Activated CD8-positive, alpha-beta T cell treated with anti-CD3 and anti-CD28 coated beads for 36 hours (primary cell): ENCODE measurements around the gene FOXN3. TPM values are rescaled to one million over a fixed set of nuclear protein-coding genes. Genes with fewer than 3 reads are reported as not detected.

Experiments used
- ATAC-seq: fragments of 200-7000 bp; cut with Tn5 transposase; one replicate; pipeline ENCODE4 v1.10.0; 2021; ENCODE audit warnings: mild to moderate bottlenecking, moderate library complexity
- CTCF ChIA-PET: fragments of 350-600 bp; sonication (Branson Sonifier 250); formaldehyde crosslinking; loops from one replicate; lab custom pipeline; 2021; ENCODE audit warnings: antibody characterized with exemption; lab: Charles Lee
- POLR2A ChIA-PET: fragments of 350-600 bp; sonication (Branson Sonifier 250); formaldehyde crosslinking; loops from one replicate; lab custom pipeline; 2021; ENCODE audit warnings: antibody characterized with exemption; lab: Charles Lee
- DNase-seq: peaks from one replicate; pipeline ENCODE4 v3.0.0-alpha.2; 2020
- H3K27ac Mint-ChIP-seq: one replicate; pipeline ENCODE4 v1.8.0; 2021; ENCODE audit warnings: mild to moderate bottlenecking, mixed read lengths
- H3K27me3 Mint-ChIP-seq: one replicate; pipeline ENCODE4 v1.8.0; 2021; ENCODE audit warnings: mixed read lengths
- H3K36me3 Mint-ChIP-seq: one replicate; pipeline ENCODE4 v1.8.0; 2021; ENCODE audit warnings: low read depth, mixed read lengths
- H3K4me1 Mint-ChIP-seq: one replicate; pipeline ENCODE4 v1.8.0; 2021; ENCODE audit warnings: low read depth, mixed read lengths
- H3K4me3 Mint-ChIP-seq: one replicate; pipeline ENCODE4 v1.8.0; 2021; ENCODE audit warnings: mild to moderate bottlenecking, moderate library complexity, mixed read lengths
- H3K9me3 Mint-ChIP-seq: one replicate; pipeline ENCODE4 v1.8.0; 2021; ENCODE audit warnings: mixed read lengths
- CTCF ChIP-seq: fragments of 200-600 bp; IDR thresholded peaks from one replicate; pipeline ENCODE4 v1.8.0; 2022; ENCODE audit warnings: antibody characterized with exemption, mild to moderate bottlenecking
- intact Hi-C: fragments of 100-400 bp; cut with micrococcal nuclease; formaldehyde crosslinking; loops from one replicate; pipeline ENCODE4 v1.10.0; 2022
- total RNA-seq, 2 experiments: library from RNA; stranded (reverse); gene quantifications; one replicate each; pipeline ENCODE4 v1.2.3, GENCODE V29; 2021

FOXN3 gene
- total RNA-seq, 2 experiments from 2014 or later: 83.4 to 85.0 TPM

- H3K27me3 Mint-ChIP-seq: no peaks in the 10 kb centered on the region
- DNase-seq (no peak), ATAC-seq (no peak)
- ChIA-PET CTCF (no interaction called here), POLR2A (interaction anchor here (1.4 kb wide), 1 partner anchor 14 kb away, joined by 3 read pairs; no protein-coding TSS in a partner anchor)
- peaks cover 28% of the 10 kb centered on the region for H3K4me1 Mint-ChIP-seq
- no peak overlapping the region for H3K4me3 Mint-ChIP-seq
- TF ChIP-seq CTCF: no peak
- no peak overlapping the region for H3K27ac Mint-ChIP-seq
- H3K9me3 Mint-ChIP-seq: no peaks in the 10 kb centered on the region
- intact Hi-C loops: no loop called here
- H3K36me3 Mint-ChIP-seq: peaks cover 8% of the 10 kb centered on the region
These were observed 35.2 kb upstream of the FOXN3 start for GRCh38 chr14:89452281-89452680.

- Mint-ChIP-seq H3K27me3 (no peaks in the 10 kb centered on the region), H3K27ac (no peak overlapping the region), H3K36me3 (peaks cover 16% of the 10 kb centered on the region), H3K9me3 (no peaks in the 10 kb centered on the region), H3K4me3 (no peak overlapping the region), H3K4me1 (peaks cover 36% of the 10 kb centered on the region)
- POLR2A ChIA-PET: interaction anchor here (1.4 to 1.5 kb wide), 2 partner anchors 8 to 15 kb away, joined by 3 to 4 read pairs; no protein-coding TSS in a partner anchor
- intact Hi-C loops: no loop called here
- TF ChIP-seq CTCF: no peak
- ATAC-seq: no peak
- no peak for DNase-seq
- CTCF ChIA-PET: interaction anchor here (1.1 kb wide), 1 partner anchor 147 kb away, joined by 3 read pairs; no protein-coding TSS in a partner anchor
These were observed 34.2 kb upstream of the FOXN3 start for GRCh38 chr14:89451229-89451628.

- H3K4me3 Mint-ChIP-seq: peak overlapping the region; percentile 8
- peaks cover 31% of the 10 kb centered on the region for H3K36me3 Mint-ChIP-seq
- H3K27ac Mint-ChIP-seq: peak overlapping the region; percentile 85
- ChIA-PET CTCF (no interaction called here), POLR2A (interaction anchor here (1.5 kb wide), 1 partner anchor 14 kb away, joined by 3 read pairs; no protein-coding TSS in a partner anchor)
- H3K27me3 Mint-ChIP-seq: no peaks in the 10 kb centered on the region
- H3K4me1 Mint-ChIP-seq: peaks cover 64% of the 10 kb centered on the region
- ATAC-seq (peak; percentile 36), DNase-seq (peak; percentile 64)
- TF ChIP-seq CTCF: no peak
- intact Hi-C loops: no loop called here
- peaks cover 3% of the 10 kb centered on the region for H3K9me3 Mint-ChIP-seq
These were observed 30.3 kb upstream of the FOXN3 start for GRCh38 chr14:89447182-89447944.

- peak; percentile 76 for DNase-seq
- ATAC-seq: peak; percentile 81
- ChIA-PET CTCF (no interaction called here), POLR2A (interaction anchor here (1.9 to 2.9 kb wide), 2 partner anchors 10 to 15 kb away, joined by 6 to 9 read pairs; no protein-coding TSS in a partner anchor)
- H3K27me3 Mint-ChIP-seq: no peaks in the 10 kb centered on the region
- peaks cover 4% of the 10 kb centered on the region for H3K9me3 Mint-ChIP-seq
- peak overlapping the region; percentile 32 for H3K4me3 Mint-ChIP-seq
- H3K36me3 Mint-ChIP-seq: peaks cover 31% of the 10 kb centered on the region
- TF ChIP-seq CTCF: no peak
- intact Hi-C loops: no loop called here
- peaks cover 77% of the 10 kb centered on the region for H3K4me1 Mint-ChIP-seq
- peak overlapping the region; percentile 94 for H3K27ac Mint-ChIP-seq
These were observed 28.4 kb upstream of the FOXN3 start for GRCh38 chr14:89445273-89445973.
